ENCODE results near the gene TIMM17A.

- TF ChIP-seq CTCF (IDR thresholded peaks at IDR 0.05; ENCODE audit: borderline replicate concordance, extremely low read depth, low read length, poor library complexity, severe bottlenecking) (no peak), EZH2 (IDR thresholded peaks at IDR 0.05; ENCODE audit: borderline replicate concordance, low read depth, low read length, severe bottlenecking) (no peak)
Observed at GRCh38 chr1:201933840-201934430, 21.4 kb upstream of the TIMM17A start.
